H54 (cell line): ENCODE results near the gene PRR16.

Experiments used
- DNase-seq: peaks from one replicate; pipeline ENCODE4 v3.0.0; 2011; ENCODE audit warnings: low spot score, mixed read lengths; ENCODE audit not compliant: insufficient read length
- FAIRE-seq: peaks from 3 replicates; lab custom pipeline; 2011; peaks lifted over from hg19 to GRCh38; lab: Jason Lieb, UNC
- POLR2A ChIP-seq: IDR thresholded peaks from 2 replicates; pipeline ENCODE4 v1.6.1; 2011; ENCODE audit warnings: low read depth, mild to moderate bottlenecking, low read length

The PRR16 gene

GRCh38 chr5:120516805-120517204 is 52.7 kb downstream of the PRR16 start:
- TF ChIP-seq POLR2A, result no peak
- FAIRE-seq (no peak), DNase-seq (peak; percentile 5)

GRCh38 chr5:120517607-120518252 is 53.6 kb downstream of the PRR16 start:
- FAIRE-seq, result no peak

GRCh38 chr5:120518581-120518980 is 54.5 kb downstream of the PRR16 start:
- no peak for DNase-seq
- no peak for TF ChIP-seq POLR2A
- peak; percentile 72 for FAIRE-seq

More at GRCh38 chr5:120517607-120518252, 53.6 kb downstream of the PRR16 start:
- no peak for TF ChIP-seq POLR2A
- no peak for DNase-seq

- no peak for TF ChIP-seq POLR2A
- no peak for FAIRE-seq
- no peak for DNase-seq
These were observed 63.2 kb downstream of the PRR16 start for GRCh38 chr5:120527251-120527650.

- TF ChIP-seq POLR2A, result no peak
- DNase-seq (no peak), FAIRE-seq (no peak)
These were observed 64.5 kb downstream of the PRR16 start for GRCh38 chr5:120528609-120529008.

GRCh38 chr5:120529386-120529785 is 65.3 kb downstream of the PRR16 start:
- FAIRE-seq (no peak), DNase-seq (no peak)
- TF ChIP-seq POLR2A, result no peak

GRCh38 chr5:120531215-120531614 is 67.1 kb downstream of the PRR16 start:
- TF ChIP-seq POLR2A, result no peak
- FAIRE-seq, result no peak
- DNase-seq, result no peak

- DNase-seq, result no peak
- FAIRE-seq, result no peak
These were observed 68.7 kb downstream of the PRR16 start for GRCh38 chr5:120532835-120533234.

GRCh38 chr5:120533581-120533980 is 69.5 kb downstream of the PRR16 start:
- FAIRE-seq, result no peak

More at GRCh38 chr5:120532835-120533234, 68.7 kb downstream of the PRR16 start:
- TF ChIP-seq POLR2A, result no peak

GRCh38 chr5:120535900-120536299 is 71.8 kb downstream of the PRR16 start:
- TF ChIP-seq POLR2A, result no peak
- no peak for DNase-seq
- FAIRE-seq, result peak; percentile 43

More at GRCh38 chr5:120533581-120533980, 69.5 kb downstream of the PRR16 start:
- TF ChIP-seq POLR2A, result no peak
- no peak for DNase-seq

GRCh38 chr5:120538149-120538548 is 74.0 kb downstream of the PRR16 start:
- DNase-seq, result no peak
- FAIRE-seq, result no peak

GRCh38 chr5:120538644-120539043 is 74.5 kb downstream of the PRR16 start:
- FAIRE-seq (peak; percentile 96), DNase-seq (no peak)
- no peak for TF ChIP-seq POLR2A

More at GRCh38 chr5:120538149-120538548, 74.0 kb downstream of the PRR16 start:
- no peak for TF ChIP-seq POLR2A

- DNase-seq, result no peak
- no peak for FAIRE-seq
- no peak for TF ChIP-seq POLR2A
These were observed 75.4 kb downstream of the PRR16 start for GRCh38 chr5:120539471-120539870.

GRCh38 chr5:120540097-120540496 is 76.0 kb downstream of the PRR16 start:
- no peak for DNase-seq
- no peak for FAIRE-seq
- no peak for TF ChIP-seq POLR2A

GRCh38 chr5:120544043-120544442 is 79.9 kb downstream of the PRR16 start:
- no peak for DNase-seq
- no peak for TF ChIP-seq POLR2A

More at GRCh38 chr5:120544043-120544442, 79.9 kb downstream of the PRR16 start:
- no peak for FAIRE-seq
